ENCODE results near the gene TNFSF12.

TNFSF12 gene

DNA sequence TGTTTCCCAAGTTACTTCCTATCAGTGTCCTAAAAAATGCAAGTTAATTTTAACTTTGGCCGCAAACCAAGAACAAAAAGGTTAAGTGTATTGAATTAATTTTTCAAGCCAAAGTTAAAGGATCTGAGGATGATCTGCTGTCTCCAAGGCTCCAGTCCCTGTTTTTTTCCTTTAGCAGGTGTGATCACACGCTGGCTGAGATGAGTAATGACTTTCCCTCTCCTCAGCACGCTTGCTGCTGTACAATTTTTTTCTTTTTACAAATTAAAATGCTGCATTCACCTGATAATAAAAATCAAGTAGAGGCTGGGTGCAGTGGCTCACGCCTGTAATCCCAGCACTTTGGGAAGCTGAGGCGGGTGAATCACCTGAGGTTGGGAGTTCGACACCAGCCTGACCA is 3.9 kb upstream of the TNFSF12 start:
- DNase-seq: no peak

DNA sequence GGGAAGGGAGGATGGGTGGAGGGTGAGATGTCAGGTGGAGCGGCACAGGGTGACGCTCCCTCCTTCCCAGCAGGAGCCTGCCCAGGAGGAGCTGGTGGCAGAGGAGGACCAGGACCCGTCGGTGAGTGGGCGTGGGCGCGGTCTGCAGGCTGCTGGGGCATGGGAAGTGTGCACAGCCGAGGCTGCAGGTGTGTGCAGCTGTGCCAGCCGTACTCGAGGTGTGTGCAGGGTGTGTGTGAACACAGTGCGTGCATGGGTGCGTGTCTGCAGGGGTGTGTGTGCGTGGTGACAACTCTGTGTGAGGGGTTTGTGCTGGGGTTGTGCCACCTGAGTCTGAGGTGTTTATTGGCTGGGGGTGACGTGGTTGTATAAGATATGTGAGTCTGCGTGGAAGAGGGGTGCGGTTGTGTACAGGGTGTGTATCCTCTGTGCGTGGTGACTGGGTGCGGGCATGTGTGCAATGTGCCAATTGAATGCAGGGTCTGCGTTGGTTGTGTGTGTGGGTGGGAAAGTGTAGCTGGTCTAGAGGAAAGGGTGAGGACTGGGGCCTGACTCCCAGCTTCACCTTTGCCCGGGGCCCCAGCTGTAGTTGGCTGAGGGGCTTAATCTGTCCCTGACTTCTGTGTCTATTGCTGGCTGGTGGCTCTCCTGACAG is 670 bp downstream of the TNFSF12 start:
- DNase-seq: peak in 1 of 2 donors; percentile 27

DNA sequence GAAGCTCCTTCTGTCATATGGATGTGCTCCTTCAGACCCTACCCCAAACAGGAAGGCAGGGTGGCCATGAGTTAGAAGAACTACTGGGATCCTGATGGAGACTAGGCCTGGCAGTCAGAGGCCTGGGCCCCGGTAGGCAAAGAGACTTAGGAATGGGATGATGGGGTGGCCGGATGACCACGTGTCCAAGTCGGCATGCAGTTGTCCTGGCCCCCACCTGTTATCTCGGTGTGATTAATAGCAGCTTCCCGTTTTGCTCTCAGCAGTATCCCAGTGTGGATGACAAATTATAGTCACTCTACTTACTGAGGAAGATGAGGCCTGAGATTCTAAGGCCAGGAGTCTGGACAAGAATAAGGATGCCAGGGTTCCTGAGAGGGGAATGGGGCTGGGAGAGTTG is 1.5 kb downstream of the TNFSF12 start:
- DNase-seq: no peak

DNA sequence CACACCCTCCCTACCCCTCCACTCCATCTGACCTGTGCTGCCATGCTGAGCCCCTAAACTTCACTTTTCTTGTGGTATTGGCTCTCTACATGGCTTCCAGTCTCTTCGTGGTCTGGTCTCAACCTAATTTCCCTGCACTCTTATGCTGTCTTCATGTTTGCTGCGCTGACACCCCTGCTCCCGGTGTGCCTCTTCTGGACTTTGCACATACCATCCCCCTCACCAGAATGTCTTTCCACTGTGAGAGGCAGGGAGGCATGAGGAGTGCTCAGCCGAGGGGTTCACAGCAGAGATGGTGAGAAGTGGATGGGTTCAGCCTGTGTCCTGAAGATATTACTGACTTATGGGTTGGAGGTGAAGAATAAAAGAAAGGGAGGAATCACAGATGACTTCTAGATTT is 2.5 kb downstream of the TNFSF12 start:
- DNase-seq: no peak

DNA sequence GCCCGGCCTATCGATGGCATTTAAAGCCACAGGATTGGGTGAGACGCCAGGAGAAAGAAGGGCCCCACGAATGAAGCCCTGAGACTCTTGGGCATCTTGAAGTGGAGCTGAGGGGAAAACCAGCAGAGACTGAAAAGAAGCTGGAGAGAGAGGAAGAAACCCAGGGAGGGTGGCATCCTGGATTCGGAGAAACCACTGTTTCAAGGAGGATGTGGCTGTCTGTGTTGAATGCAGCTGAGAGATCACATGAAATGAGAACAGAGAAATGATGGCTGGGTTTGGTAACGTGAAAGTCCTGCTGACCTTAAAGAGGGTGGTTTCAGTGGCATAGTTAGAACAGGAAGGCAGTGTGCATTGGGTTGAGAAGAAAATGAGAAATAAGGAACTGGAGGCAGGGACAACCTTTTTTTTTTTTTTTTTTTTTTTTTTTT is 3.8 kb downstream of the TNFSF12 start:
- no peak for DNase-seq

DNA sequence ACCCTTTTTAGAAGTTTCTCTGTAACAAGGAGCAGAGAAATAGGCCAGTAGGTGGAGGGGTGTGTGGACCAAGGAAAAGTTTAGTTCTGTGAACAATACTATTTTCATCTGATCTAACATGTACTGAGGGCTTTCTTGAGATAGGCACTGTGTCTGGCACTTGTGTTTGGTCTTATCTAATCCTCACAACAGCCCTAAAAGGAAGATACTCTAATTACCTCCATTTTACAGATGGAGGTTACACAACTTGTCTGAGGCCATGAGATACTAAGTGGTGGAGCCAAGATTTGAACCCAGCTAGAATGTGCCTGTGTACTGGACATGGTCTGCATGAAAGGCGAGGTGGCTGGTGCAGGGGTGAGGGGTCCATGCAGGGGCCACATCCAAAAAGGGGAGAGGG is 4.5 kb downstream of the TNFSF12 start:
- DNase-seq: no peak

DNA sequence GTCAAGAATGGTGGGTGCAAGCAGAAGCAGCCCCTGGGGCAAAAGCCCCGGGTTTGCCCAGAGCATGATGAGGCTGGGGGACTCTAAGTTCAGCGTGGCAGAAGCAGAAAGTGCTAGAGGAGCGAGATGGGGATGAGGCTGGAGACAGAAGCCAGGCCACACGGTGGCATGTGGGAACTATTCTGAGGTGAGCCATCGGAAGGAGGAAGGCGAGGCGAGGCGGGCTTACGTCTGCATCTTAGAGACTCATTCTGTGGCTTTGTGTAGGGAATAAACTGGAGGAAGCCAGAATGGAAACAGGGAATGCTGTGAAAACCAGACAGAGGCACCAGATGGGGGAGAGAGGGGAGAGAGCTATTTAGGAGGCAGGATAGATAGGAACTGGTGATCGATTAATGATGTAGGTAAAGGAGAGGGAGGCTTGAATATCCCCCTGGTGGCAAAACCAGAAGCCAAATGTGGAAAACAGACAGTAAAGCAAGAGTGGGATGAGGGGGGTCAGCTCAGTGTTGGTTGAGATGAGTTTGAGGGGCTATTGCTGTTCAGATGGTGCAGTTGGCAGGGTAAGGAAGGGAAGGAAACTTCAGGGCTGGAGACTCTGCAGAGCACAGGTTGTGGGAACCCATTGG is 6.6 kb downstream of the TNFSF12 start:
- no peak for DNase-seq

DNA sequence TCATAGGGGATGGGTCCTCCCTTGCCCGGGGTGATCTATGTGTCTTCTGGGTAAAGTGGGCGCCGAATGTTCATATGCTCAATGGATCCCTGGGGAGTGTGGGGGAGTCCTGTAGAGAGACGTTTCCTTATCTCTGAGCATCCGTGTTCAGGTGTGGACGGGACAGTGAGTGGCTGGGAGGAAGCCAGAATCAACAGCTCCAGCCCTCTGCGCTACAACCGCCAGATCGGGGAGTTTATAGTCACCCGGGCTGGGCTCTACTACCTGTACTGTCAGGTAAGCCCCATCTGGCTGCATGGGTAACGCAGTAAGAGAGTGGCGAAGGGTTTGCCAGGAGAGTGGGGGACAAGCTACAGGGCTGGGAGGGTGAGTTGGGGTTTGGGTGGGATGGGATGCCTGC is 7.8 kb downstream of the TNFSF12 start:
- no peak for DNase-seq

DNA sequence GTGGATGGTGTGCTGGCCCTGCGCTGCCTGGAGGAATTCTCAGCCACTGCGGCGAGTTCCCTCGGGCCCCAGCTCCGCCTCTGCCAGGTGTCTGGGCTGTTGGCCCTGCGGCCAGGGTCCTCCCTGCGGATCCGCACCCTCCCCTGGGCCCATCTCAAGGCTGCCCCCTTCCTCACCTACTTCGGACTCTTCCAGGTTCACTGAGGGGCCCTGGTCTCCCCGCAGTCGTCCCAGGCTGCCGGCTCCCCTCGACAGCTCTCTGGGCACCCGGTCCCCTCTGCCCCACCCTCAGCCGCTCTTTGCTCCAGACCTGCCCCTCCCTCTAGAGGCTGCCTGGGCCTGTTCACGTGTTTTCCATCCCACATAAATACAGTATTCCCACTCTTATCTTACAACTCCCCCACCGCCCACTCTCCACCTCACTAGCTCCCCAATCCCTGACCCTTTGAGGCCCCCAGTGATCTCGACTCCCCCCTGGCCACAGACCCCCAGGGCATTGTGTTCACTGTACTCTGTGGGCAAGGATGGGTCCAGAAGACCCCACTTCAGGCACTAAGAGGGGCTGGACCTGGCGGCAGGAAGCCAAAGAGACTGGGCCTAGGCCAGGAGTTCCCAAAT is 8.4 kb downstream of the TNFSF12 start:
- no peak for DNase-seq

DNA sequence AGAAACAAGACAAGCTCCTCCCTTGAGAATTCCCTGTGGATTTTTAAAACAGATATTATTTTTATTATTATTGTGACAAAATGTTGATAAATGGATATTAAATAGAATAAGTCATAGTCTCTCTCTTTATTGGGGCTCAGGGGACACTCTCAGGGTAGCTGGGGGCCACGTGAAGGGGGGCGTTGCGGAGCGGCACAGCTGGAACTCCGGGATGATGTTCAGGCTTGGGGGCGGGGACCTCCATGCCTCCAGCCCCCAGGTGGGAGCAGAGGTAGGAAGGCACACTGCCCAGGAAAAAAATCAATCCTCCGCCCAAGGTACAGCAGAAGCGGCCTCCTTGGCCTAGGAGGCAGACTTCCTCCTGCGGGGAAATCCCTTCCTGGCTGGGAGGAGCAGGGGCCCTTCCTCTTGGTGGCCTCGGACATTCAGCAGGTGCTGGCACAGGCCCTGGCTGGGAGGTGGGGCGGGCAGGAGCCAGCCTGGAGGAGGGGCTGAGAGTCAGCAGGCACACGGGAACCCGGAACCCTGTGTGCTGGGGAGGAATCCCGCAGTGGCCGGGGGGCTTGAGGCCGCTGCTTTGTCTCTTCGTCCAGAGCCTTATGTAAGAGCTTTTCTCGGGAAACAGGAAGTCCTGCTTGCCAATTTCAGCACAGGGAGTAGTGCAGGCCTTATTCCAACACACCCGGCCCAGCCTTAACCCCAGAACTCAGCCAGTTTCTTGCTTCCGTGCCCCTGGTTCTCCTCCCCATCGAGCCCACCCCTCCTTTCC is 9.1 kb downstream of the TNFSF12 start:
- DNase-seq: no peak

DNA sequence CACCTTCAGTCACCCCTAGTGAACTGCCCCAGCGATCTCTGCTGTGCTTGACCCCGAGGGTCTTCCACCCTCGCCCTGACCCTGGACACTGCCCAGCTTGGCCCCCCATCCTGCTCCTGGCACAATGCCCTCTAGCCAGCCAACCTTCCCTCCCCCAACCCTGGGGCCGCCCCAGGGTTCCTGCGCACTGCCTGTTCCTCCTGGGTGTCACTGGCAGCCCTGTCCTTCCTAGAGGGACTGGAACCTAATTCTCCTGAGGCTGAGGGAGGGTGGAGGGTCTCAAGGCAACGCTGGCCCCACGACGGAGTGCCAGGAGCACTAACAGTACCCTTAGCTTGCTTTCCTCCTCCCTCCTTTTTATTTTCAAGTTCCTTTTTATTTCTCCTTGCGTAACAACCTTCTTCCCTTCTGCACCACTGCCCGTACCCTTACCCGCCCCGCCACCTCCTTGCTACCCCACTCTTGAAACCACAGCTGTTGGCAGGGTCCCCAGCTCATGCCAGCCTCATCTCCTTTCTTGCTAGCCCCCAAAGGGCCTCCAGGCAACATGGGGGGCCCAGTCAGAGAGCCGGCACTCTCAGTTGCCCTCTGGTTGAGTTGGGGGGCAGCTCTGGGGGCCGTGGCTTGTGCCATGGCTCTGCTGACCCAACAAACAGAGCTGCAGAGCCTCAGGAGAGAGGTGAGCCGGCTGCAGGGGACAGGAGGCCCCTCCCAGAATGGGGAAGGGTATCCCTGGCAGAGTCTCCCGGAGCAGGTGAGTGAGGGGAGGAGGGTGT is 9.9 kb downstream of the TNFSF12 start, which contains the start of gene TNFSF13:
TSS of gene TNFSF13 (plus strand) at position 207 of the 776 bp plus-strand sequence. CDS start at position 497, 290 bp downstream.
- DNase-seq: no peak

DNA sequence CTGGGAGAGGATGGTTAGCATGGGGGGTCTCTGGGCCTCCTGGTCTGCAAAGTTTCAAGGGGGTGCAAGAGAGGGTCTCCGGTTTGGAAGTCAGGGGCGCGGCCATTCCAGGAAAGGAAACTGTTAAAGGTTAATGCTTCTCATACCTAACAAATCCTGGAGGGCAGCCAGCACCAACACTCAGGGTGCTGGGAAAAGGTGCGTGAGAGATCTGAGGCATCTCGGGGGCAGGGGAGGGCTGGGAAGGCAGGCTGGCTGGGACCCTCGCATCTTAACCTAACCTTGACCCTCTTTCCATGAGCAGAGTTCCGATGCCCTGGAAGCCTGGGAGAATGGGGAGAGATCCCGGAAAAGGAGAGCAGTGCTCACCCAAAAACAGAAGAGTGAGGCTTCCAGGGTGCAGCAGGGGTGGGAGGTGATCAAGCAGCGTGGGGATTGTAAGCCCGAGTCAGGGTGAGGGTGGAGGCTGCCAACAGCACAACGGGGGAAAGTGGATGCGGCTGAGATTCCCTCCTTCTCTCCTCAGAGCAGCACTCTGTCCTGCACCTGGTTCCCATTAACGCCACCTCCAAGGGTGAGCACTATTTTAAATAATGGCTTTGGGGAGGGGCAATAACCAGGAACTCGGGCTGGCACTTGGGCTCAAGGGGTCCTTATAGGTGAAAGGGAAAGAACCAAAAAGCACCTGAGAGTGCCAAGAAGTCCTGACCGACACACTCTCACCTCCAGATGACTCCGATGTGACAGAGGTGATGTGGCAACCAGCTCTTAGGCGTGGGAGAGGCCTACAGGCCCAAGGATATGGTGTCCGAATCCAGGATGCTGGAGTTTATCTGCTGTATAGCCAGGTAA is 10.7 kb downstream of the TNFSF12 start:
- no peak for DNase-seq

DNA sequence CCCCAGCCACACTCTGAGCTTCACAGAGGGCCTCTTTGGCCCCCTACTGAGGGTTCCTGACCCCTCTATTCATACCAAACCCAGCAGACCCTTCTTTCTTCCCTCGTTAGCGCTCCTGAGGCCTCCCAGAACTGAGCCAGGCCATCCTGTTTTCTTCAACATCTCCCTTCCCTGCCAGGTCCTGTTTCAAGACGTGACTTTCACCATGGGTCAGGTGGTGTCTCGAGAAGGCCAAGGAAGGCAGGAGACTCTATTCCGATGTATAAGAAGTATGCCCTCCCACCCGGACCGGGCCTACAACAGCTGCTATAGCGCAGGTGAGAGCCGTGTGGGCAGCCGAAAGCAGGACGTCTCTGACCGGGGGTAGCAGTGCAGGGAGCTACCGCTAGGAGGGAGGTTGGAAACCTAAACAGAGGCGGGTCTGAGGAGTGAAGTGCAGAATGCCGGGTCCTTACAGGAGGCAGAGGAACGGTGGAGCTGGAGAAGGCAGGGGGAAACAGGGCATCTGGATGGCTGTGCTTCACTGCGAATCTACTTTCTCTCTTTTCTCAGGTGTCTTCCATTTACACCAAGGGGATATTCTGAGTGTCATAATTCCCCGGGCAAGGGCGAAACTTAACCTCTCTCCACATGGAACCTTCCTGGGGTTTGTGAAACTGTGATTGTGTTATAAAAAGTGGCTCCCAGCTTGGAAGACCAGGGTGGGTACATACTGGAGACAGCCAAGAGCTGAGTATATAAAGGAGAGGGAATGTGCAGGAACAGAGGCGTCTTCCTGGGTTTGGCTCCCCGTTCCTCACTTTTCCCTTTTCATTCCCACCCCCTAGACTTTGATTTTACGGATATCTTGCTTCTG is 11.5 kb downstream of the TNFSF12 start:
- peak; percentile 55 to 62 for DNase-seq

DNA sequence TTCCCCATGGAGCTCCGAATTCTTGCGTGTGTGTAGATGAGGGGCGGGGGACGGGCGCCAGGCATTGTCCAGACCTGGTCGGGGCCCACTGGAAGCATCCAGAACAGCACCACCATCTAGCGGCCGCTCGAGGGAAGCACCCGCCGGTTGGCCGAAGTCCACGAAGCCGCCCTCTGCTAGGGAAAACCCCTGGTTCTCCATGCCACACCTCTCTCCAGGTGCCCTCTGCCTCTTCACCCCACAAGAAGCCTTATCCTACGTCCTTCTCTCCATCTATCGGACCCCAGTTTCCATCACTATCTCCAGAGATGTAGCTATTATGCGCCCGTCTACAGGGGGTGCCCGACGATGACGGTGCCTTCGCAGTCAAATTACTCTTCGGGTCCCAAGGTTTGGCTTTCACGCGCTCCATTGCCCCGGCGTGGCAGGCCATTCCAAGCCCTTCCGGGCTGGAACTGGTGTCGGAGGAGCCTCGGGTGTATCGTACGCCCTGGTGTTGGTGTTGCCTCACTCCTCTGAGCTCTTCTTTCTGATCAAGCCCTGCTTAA is 12.2 kb downstream of the TNFSF12 start:
- peak; percentile 80 to 86 for DNase-seq

DNA sequence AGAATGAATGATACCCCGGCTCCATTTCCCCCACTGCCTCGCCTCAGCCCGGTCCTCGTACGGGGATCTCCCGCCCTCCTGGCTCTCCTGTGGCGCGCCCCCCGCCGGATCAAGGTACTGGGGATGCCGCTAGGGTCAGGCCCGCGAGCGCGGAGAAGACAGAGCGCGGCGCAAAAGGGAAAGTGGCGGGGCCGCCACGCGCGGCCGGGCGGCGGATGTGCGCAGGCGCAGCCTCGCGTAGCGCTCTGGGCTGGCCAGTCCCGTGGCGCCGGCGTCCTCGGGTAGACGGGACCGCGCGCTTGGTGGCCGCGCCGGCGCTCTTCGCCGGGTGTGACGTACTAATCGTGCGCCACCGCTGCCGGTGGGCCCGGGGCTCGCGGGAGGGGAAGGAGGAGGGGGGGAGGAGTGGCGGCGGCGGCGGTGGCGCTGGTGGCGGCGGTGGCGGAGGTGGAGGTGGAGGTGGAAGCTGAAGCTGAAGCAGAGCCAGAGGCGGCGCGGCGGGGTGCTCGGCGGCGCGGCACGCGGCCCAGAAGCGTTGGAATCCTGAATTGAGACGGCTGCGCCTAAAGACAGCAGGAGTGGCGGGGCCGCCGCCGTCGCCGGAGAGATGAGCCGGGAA is 12.8 kb downstream of the TNFSF12 start, which contains the start of gene SENP3:
TSS of gene SENP3 (plus strand) at position 331 of the 619 bp plus-strand sequence. CDS start 1,158 bp downstream, outside the sequence.
- peak; percentile 89 to 90 for DNase-seq

DNA sequence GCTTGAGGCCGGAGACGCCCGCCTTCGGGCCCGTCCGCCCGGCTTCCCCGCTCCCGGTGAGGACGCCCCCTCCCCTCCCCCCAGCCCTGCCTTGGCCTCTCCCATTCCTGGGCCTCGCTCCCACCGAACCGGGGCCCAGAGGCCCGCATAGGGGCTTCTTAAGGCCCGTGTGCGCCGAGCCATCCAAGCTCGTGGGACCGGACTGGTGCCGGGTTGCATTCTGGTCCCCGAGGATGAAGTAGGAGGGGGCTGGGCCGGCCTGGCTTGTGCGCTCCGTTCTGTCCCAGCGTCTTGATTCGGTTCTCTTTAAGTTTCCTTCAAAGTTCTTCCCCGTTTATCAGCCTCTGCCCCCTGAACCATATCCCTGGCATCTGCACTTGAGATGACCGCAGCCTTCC is 13.3 kb downstream of the TNFSF12 start:
- DNase-seq: no peak

DNA sequence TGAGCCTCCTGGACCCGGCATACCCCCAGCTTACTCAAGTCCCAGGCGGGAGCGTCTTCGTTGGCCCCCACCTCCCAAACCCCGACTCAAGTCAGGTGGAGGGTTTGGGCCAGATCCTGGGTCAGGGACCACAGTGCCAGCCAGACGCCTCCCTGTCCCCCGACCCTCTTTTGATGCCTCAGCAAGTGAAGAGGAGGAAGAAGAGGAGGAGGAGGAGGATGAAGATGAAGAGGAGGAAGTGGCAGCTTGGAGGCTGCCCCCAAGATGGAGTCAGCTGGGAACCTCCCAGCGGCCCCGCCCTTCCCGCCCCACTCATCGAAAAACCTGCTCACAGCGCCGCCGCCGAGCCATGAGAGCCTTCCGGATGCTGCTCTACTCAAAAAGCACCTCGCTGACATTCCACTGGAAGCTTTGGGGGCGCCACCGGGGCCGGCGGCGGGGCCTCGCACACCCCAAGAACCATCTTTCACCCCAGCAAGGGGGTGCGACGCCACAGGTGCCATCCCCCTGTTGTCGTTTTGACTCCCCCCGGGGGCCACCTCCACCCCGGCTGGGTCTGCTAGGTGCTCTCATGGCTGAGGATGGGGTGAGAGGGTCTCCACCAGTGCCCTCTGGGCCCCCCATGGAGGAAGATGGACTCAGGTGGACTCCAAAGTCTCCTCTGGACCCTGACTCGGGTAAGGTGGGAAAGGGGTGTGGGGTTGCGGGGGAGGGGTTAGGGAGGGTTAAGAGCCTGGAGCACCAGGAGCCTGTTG is 14.4 kb downstream of the TNFSF12 start:
- DNase-seq: no peak

DNA sequence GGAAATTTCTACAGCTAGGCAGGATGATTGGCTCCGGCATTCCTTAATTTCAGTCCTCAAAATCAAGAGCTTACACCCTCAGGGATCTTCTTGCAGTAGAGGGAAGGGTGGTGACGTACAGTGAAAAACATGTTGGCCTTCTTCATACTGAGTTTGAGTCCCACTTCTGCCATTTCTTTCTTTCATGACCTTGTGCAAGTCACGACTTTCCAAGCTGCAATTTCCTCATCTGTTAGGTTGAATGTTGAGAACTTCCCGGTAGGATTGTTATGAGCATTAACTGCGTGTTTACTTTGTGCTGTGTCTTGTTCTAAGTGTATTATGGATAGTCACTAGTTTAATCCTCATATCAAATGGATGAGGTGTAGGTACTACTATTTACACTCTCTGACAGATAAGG is 20.7 kb downstream of the TNFSF12 start:
- DNase-seq: no peak

DNA sequence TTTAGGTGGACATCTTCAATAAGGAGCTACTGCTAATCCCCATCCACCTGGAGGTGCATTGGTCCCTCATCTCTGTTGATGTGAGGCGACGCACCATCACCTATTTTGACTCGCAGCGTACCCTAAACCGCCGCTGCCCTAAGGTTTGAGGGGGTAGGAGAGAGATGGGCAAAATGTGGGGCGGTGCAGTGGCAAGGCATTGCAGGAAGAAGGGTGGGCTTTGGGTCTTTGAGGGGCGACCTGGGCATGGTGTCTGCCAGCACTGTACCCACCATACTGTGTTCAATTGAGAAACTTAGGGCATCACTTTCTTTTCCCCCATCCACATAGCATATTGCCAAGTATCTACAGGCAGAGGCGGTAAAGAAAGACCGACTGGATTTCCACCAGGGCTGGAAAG is 21.5 kb downstream of the TNFSF12 start:
- no peak for DNase-seq

All from stimulated activated CD4-positive, alpha-beta T cell treated with anti-CD3 and anti-CD28 coated beads, Interleukin-2, amount 100 ng/mL, for 48 hours (primary cell).